HL-60/S4 treated with phorbol 12-myristate 13-acetate at 8.2 ng/mL for 4 days and 3 days (cell line): Measurements from ENCODE around the gene RCAN3.
"Not testable (repeated sequence)": the region's sequence is repeated elsewhere in the genome, so short reads cannot be mapped to it uniquely, and the experiment has no call there.

Experiments
- in situ Hi-C: fragments of 300-500 bp; cut with MboI; formaldehyde crosslinking; loops from 2 replicates; pipeline ENCODE4 v1.15.0; 2022; ENCODE audit warnings: low sequenced_read_pairs

Gene RCAN3

DNA sequence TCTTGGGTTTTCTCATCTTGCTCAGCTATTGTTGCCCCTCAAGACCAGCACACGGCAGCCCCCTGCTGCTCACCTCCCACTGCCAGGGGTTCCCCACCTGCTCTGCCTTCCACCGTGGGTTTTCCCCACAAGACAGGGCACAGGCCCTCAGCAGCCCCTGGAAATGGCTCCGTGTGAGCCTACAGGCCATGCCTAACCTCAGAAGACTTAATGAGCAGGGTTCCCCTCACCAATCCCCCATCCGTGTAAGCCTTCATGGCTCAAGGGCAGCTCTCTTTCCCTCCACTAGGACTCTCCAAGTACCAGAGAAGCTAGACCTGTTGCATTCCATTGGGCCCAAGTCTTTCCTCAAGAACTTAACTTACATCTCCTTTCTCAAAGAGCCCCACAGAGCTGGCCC, 18.4 kb upstream of the RCAN3 start:
- in situ Hi-C loops, result no loop called here

DNA sequence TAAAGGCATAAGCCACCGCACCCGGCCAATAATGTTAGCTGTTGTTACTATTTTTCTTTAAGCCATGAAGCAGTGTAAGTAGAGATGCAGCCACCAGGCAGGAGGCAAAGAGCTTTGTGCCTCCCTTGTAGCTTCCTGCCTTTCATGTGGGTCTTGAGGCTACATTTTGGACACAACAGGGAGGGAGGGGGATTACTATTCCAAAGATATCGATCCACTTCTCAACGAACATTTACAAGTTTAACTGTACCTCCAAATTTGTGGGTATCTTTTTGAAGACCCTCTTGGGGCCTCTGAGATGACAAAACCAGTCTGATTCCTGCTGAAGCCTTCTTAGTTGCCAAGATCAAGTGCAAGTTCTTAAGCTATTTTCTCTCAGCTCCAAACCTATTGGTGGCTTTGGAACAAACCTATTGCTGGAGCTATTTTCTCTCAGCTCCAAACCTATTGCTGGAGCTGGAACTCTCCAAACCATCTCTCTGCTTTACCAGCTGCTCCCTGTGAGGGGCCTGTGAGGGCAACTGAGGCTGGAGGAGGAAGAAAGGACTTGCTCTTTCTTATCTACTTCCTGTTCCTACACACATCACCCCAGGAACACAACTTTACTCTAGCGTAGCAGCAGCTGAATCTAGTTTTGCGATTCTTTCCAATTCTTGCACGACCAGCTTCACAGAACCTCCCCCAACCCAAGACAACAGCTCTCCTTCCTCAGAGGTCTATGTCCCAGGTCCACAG, 16.1 kb upstream of the RCAN3 start:
- in situ Hi-C loops, result no loop called here

DNA sequence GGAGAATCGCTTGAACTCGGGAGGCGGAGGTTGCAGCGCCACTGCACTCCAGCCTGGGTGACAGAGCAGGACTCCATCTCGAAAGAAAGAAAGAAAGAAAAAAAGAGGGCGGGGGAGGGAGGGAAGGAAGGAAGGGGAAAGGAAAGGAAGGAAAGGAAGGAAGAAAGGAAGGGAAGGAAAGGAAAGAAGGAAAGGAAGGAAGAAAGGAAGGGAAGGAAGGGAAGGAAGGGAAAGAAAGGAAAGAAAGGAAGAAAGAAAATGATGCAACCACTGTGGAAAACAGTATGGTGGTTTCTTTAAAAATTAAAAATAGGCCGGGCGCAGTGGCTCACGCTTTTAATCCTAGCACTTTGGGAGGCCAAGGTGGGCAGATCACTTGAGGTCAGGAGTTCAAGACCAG, 15.2 kb upstream of the RCAN3 start:
- in situ Hi-C loops, result no loop called here

DNA sequence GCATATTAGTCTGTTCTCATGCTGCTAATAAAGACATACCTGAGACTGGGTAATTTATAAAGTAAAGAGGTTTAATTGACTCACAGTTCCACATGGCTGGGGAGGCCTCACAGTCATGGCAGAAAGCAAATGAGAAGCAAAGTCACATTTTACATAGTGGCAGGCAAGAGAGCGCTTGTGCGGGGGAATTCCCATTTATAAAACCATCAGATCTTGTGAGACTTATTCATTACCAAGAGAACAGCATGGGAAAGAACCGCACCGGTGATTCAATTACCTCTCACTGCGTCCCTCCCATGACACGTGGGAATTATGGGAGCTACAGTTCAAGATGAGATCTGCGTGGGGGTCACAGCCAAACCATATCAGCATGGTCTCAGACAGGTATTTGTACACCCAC, 14.5 kb upstream of the RCAN3 start:
- in situ Hi-C loops, result not testable (repeated sequence)

DNA sequence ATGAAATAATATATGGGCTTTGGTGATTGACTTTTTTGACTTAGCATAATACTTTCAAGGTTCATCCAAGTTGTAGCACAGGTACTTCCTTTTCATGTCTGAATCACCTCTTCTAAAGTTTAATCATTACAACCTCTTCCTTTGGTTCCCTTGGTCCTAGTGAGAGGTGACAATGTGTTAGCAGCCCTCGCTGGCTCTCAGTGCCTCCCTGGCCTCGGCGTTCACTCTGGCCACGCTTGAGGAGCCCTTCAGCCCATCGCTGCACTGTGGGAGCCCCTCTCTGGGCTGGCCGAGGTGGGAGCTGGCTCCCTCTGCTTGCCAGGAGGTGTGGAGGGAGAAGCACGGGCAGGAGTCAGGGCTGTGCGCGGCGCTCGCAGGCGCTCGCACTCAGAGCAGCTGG, 13.0 kb upstream of the RCAN3 start:
- in situ Hi-C loops, result no loop called here

DNA sequence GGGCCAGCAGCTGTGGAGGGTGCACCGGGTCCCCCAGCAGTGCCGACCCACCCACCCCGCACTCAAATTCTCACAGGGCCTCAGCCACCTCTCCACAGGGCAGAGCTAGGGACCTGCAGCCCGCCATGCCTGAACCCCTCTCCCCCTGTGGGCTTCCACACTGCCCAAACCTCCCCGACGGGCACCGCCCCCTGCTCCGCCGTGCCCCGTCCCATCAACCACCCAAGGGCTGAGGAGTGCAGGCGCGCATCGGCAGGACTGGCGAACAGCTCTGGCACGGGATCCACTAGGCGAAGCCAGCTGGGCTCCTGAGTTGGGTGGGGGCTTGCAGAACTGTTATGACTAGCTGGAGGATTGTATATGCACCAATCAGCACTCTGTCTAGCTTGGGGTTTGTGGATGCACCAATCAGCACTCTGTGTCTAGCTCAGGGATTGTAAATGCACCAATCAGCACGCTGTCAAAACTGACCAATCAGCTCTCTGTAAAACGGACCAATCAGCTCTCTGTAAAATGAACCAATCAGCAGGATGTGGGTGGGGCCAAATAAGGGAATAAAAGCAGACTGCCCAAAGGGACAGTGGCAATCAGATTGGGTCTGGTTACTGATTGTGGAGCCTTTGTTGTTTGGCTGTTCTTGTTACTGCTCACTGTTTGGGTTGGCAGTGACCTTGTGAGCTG, 12.4 kb upstream of the RCAN3 start:
- in situ Hi-C loops, result no loop called here

DNA sequence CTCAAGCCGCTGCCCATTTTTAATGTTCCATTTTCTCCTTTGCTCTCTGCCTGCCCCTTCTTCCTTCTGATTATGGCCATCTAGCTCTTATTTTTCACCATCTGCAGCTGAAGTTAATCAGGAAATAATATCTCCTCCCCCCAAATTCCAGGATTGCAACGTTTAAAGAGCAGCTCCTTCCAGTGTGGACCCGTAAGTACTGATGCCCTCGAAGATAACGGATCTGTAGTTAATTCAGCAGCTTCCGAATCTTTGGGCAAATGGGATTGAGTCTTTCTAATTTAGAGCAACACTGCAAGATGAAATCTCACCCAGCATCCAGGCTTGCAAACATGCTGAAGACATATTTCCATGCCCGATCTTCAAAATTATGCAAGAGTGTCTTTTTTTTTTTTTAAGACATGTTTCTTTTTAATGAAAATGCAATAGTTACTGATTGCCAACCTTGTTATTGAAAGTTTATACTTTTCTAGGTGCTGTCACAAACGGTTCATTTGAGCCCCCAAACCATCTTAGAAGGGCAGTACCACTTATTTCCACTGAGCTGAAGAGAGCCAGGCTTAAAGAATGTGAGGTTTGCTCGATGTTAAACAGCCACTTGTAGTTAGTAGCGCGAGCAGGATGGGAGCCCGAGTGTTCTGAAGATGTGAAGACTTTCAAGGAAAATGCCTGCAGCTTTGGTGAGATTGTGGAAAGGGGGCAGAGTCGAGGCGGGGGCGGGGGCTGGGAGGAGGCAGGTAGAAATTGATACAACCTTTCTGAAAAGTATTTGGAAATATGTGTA, 10.9 kb upstream of the RCAN3 start:
- in situ Hi-C loops, result no loop called here

DNA sequence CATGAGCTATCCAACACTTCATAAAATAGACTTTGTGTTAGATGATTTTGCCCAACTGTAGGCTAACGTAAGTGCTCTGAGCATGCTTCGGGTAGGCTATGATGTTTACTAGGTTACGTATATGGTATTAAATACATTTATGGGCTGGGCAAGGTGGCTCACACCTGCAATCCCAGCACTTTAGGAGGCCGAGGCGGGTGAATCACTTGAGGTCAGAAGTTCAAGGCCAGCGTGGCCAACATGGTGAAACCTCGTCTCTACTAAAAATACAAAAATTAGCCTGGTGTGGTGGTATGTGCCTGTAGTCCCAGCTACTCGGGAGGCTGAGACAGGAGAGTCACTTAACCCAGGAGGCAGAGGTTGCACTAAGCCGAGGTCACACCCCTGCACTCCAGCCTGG, 9.7 kb upstream of the RCAN3 start:
- in situ Hi-C loops, result not testable (repeated sequence)

DNA sequence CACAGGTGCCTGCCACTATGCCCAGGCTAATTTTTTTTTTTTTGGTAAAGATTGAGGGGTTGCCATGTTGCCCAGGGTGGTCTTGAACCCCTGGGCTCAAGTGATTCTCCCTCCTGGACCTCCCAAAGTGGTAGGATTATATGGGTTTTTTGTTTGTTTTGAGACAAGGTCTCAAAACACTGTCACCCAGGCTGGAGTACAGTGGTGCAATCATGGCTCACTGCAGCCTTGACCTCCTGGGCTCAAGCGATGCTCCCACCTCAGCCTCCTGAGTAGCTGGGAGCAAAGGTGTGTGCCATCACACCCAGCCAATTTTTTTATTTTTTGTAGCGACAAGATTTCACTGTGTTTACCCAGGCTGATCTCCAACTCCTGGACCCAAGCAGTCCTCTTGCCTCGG, 8.9 kb upstream of the RCAN3 start:
- in situ Hi-C loops, result no loop called here

DNA sequence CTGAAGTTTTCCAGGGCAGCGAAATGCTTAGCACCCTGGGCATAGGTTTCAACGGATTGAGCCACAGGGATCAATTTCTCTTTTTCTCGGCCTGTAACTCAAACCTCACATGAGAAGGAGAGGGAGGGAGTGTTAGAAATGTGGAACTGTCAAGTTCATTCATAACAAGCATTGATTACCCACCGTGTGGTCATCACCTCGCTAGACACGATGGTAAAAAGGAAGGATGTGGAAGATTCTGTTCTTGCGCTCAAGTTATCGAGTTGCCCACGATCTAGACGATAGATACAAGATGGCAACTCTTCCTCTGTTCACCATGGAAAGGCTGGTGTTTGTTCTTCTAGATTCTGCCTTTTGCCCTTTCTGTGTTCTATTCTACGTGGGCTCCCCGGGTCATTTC, 4.0 kb upstream of the RCAN3 start:
- in situ Hi-C loops, result no loop called here

DNA sequence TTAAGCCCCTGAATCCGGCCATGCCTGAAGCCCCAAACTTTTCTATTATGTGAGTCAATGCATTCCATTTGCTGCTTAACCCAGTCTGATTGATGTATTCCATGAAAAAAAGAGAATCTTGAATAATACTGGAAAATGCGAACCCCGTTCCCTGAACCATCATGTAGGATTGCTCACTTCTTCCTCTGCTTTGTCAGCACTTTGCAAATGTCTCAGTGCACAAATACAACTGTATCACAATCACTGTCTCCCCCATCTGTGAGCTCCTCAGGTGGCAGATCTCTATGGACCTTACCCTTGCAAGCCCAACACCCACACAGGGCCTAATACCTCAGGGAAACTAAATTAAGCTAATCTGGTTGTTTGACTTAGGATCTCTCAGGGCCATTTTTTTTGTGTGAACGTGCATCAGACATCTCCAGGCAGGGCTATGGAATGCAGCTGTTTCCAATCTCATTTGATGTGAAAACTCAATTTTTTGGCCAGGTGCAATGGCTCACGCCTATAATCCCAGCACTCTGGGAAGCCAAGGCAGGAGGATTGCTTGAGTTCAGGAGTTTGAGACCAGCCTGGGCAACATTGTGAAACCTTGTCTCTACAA, 2.1 kb upstream of the RCAN3 start:
- in situ Hi-C loops, result no loop called here

DNA sequence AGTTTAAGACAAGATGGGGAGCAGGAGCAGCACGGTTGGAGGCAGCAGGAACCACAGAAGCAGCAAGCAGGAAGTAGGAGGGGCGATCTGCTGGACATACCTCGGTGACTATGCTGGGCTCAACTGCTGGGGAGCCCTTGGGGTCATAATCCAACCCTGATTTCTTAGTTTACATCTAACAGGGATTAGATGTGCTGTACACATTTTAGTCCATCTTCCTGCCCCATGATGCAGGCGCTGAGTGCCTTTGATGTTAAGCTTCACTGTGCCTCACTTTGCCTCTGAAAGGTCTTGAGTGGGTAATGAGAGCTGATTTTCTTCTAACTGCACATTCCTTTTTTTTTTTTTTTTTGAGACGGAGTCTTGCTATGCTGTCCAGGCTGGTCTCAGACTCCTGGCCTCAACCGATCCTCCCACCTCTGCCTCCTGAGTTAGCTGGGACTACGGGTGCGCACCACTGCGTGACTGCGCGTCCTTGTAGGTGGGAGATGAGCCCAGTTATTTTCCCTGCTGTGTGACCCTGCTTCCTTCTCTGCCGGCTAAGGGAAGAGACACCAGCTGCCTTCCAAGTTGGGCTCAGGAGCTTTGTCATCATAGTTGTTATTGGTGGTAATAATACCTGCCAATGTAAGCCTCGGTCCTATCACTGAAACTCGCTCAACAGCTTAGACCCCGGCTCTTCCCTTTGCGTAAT, 1.1 kb upstream of the RCAN3 start:
- in situ Hi-C loops, result no loop called here

DNA sequence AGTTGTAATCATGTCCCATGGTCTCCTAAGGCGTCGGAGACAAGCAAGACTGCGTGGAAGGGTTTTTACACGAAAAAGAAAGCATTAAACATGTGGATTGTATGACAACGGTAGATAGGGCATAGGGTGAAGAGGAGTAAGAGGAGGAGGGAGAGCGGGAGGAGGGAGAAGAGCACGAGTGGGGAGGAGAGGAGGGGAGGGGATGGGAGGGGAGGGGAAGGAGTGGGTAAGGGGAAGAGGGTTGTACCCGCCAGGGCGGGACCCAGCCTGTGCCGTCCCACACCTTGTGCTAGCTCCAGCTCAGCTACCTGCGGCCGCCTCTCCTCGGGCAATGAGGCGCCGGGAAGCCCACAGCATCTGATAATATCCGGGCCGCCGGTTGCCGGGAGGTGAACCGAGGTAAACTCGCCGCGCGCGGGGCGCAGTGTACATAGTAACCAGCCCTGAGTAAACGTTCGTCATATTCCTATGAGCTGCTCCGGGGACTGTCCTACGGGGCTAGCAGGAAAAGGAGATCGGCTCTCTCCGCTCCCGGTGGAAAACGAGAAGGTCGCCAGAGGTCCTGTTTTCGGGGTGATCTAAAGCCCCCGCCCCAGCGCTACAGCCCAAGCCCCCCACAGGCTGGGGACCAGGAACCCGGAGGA, 449 bp upstream of the RCAN3 start:
- in situ Hi-C loops, result no loop called here

DNA sequence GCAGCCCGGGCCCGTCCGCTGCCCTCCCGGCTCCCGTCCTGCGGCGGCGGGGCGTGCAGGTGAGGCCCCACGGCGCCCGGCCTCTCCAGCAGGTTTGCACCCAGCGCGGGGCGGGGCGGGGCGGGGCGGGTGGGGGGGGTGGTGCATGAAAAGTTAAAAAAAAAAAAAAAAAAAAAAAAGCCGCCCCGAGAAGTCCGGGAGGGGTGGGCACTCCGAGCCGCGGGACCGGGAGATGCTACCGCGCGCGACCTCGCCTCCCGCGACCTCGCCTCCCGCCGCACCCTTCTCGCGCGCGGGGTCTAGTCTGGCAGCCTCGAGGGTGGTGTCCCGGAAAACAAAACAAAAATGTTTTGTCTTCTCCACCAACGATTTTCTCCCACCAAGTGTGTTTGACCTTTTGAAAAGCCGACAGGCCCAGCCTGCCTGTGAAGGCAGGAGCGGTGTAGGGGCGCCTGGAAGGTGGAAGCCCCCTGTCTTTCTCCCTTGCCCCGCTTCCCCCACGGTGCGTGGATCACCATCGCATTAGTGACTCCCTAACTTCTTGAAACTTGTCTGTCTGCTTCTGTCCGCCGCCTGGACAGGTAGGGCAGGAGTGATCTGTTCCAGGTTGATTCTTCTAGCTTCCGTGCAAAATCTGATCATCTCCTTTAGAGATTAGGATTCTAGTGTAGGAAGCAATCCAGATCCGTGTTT, 569 bp downstream of the RCAN3 start:
- in situ Hi-C loops, result no loop called here

DNA sequence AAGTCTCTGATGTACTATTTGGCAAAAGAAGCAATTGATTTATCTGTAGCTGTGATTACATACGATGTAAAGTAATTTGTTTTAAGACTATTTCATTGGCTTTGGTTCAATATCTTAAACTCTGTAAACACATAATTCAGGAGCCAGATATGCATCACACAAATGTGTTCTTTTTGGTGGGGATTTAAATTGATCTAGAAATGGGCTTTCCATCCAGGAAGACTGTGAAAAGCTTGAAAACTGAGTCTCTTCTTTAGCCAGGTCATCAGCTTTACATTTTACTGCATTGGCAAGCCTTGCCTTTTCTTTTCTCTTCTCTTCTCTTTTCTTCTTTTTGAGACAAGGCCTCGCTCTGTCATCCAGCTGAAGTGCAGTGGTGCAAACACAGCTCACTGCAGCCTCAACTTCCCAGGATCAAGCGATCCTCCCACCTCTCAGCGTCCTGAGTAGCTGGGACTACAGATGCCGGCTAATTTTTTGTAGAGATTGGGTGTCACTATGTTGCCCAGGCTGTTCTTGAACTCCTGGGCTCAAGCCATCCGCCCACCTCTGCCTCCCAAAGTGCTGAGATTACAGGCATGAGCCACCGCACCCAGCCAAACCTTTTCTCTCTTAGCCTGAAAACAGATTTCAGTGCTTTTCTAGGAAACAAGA, 1.4 kb downstream of the RCAN3 start:
- in situ Hi-C loops, result no loop called here

DNA sequence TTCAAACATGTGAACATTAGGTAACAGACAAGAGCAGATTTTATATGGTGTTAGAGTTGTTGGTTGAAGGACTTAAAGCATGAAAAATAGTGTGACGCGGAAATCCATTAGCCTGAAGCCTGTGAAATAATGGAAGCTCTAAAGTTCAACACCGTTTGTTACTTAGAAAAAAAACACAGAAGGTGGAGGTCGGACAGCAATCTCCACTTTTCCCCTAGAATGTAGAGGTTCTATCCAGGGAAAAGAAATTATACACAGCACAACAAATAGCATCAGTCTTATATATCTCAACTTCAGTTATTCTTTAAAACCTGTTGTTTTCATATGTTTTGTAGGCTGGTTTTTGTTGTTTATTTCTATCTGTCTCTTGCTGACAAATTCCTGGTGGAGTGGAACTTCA, 1.9 kb downstream of the RCAN3 start:
- in situ Hi-C loops, result no loop called here

DNA sequence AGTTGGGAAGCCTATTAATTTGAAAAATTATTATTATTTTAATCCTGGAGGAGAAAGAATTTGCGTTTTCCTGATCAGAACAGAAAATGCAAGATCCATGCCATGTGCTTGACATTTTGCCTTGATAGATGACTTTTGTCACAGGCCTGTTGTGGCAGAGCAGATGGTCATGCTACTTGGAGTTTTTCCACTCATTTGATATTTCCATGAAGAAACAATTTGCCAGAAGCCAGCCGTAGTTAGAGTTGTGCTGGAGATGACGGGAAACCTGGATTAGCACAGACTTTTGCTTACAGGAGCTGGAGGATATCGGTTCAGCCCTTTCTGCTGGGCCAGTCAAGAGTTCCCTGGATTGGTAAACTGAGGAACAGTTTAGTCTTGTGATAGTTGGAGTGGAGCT, 3.2 kb downstream of the RCAN3 start:
- in situ Hi-C loops, result no loop called here

DNA sequence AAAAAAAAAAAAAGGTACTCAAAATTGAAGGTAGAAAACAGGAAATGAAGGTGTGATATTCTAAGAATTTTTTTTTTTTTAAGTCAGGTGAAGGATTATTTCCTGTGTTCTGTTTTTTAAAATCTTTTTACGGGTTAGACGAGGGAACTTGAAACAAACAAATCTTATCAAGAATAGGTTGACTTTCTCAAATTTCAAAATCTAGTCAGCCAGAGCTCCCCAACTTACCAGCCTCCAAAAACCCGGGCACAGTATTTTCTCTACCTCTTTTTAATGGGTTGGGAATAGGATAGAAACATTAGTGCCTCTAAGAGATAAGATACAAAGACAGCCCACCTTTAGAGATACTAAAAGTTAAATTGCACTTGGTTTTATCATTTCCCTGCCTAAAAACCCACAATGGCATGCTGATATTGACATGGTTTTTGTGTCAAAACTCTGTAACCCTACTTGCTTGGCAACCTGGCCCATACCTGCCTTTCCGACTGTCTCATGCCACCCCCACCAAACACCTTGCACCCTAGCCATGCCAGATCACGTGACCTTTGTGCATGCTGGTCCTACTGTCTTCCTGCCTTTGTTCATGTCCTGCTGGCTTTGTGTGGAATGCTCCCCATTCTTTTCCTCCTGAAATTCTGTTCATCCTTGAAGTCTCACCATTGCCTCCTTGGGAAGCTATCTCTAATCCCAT, 4.2 kb downstream of the RCAN3 start:
- in situ Hi-C loops, result no loop called here

DNA sequence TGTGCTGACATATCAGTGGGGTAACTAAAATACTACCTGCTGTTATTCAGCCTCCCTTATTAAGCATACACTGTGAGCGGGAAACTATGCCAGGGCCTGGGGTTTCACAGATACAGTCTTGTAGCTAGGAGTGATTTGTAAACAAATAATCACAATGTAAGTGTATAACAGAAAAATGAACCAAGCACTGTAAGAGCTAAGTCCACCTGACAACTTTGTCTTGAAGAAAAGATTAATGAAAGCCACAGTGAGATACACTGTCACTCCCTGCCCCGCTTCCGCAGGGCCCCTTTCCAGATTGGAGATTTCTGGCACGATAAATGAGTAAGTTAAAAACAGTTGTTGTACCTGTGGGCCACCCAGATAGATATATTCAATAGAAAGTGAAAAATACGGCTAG, 4.8 kb downstream of the RCAN3 start:
- in situ Hi-C loops, result no loop called here
